NT2/D1 (cell line): ENCODE results near the gene SMAD6.
"Not testable (repeated sequence)": the region's sequence is repeated elsewhere in the genome, so short reads cannot be mapped to it uniquely, and the experiment has no call there.

ENCODE experiments used
- DNase-seq: peaks from one replicate; pipeline ENCODE4 v3.0.0-alpha.2; 2011; ENCODE audit warnings: low read depth, low spot score
- H3K27me3 ChIP-seq: 2 replicates; pipeline ENCODE4 v1.6.0; 2011; ENCODE audit warnings: mild to moderate bottlenecking; ENCODE audit not compliant: insufficient read length, insufficient read depth
- H3K36me3 ChIP-seq: 2 replicates; pipeline ENCODE4 v1.6.1; 2011; ENCODE audit warnings: mild to moderate bottlenecking, low read length, mixed read lengths; ENCODE audit not compliant: insufficient read depth, insufficient read length
- H3K4me1 ChIP-seq: 2 replicates; pipeline ENCODE4 v1.5.1; 2011; ENCODE audit not compliant: insufficient read depth, insufficient read length
- H3K4me3 ChIP-seq: 2 replicates; pipeline ENCODE4 v1.5.1; 2011; ENCODE audit warnings: low read depth; ENCODE audit not compliant: insufficient read length
- H3K9ac ChIP-seq: 2 replicates; pipeline ENCODE4 v1.6.0; 2011; ENCODE audit warnings: low read depth; ENCODE audit not compliant: insufficient read length
- H3K9me3 ChIP-seq: 2 replicates; pipeline ENCODE4 v1.5.1; 2011; ENCODE audit warnings: mild to moderate bottlenecking, low read length; ENCODE audit not compliant: insufficient read depth
- SUZ12 ChIP-seq: IDR thresholded peaks from 2 replicates; pipeline ENCODE4 v1.6.1; 2011; ENCODE audit not compliant: insufficient read length, insufficient read depth; ENCODE audit errors: extremely low read depth
- YY1 ChIP-seq: IDR thresholded peaks from 2 replicates; pipeline ENCODE4 v1.6.1; 2011; ENCODE audit not compliant: insufficient read length, insufficient read depth
- ZNF274 ChIP-seq: IDR thresholded peaks from 2 replicates; pipeline ENCODE4 v1.6.1; 2011; ENCODE audit warnings: mild to moderate bottlenecking, low read depth, low read length

SMAD6 gene

GRCh38 chr15:66755298-66756068 is 53.4 kb downstream of the SMAD6 start:
- H3K9me3 ChIP-seq: peaks cover 28% of the 10 kb centered on the region
- no peak for TF ChIP-seq ZNF274
- TF ChIP-seq SUZ12: no peak
- TF ChIP-seq YY1: no peak
- H3K4me1 ChIP-seq: peaks cover 20% of the 10 kb centered on the region
- no peak overlapping the region for H3K4me3 ChIP-seq
- peaks cover 71% of the 10 kb centered on the region for H3K36me3 ChIP-seq
- peak overlapping the region; percentile 51 for H3K9ac ChIP-seq
- DNase-seq: no peak
- H3K27me3 ChIP-seq: no peaks in the 10 kb centered on the region

- no peaks in the 10 kb centered on the region for H3K27me3 ChIP-seq
- TF ChIP-seq YY1 (no peak), ZNF274 (no peak), SUZ12 (no peak)
- H3K4me3 ChIP-seq: no peak overlapping the region
- H3K9ac ChIP-seq: no peak overlapping the region
- H3K4me1 ChIP-seq: peaks cover 19% of the 10 kb centered on the region
- peaks cover 68% of the 10 kb centered on the region for H3K36me3 ChIP-seq
- DNase-seq: no peak
- H3K9me3 ChIP-seq: peaks cover 28% of the 10 kb centered on the region
Observed at GRCh38 chr15:66756295-66756694, 54.3 kb downstream of the SMAD6 start.

GRCh38 chr15:66757030-66757429 is 55.0 kb downstream of the SMAD6 start:
- Histone ChIP-seq H3K36me3 (peaks cover 61% of the 10 kb centered on the region), H3K27me3 (no peaks in the 10 kb centered on the region), H3K4me1 (peaks cover 16% of the 10 kb centered on the region), H3K4me3 (no peak overlapping the region), H3K9ac (peak overlapping the region; percentile 8), H3K9me3 (peaks cover 28% of the 10 kb centered on the region)
- TF ChIP-seq SUZ12: no peak
- no peak for TF ChIP-seq YY1
- no peak for TF ChIP-seq ZNF274
- no peak for DNase-seq

GRCh38 chr15:66757521-66757920 is 55.5 kb downstream of the SMAD6 start:
- TF ChIP-seq YY1 (no peak), SUZ12 (no peak), ZNF274 (no peak)
- Histone ChIP-seq H3K36me3 (peaks cover 56% of the 10 kb centered on the region), H3K9ac (peak overlapping the region; percentile 47), H3K4me3 (no peak overlapping the region), H3K4me1 (peaks cover 16% of the 10 kb centered on the region), H3K27me3 (no peaks in the 10 kb centered on the region), H3K9me3 (peaks cover 28% of the 10 kb centered on the region)
- no peak for DNase-seq

- not testable (repeated sequence) for H3K9ac ChIP-seq, H3K27me3 ChIP-seq, DNase-seq, H3K4me3 ChIP-seq
- Histone ChIP-seq H3K36me3 (peaks cover 50% of the 10 kb centered on the region), H3K9me3 (peaks cover 26% of the 10 kb centered on the region), H3K4me1 (peaks cover 21% of the 10 kb centered on the region)
Observed at GRCh38 chr15:66758217-66758616, 56.2 kb downstream of the SMAD6 start.

GRCh38 chr15:66758844-66759243 is 56.8 kb downstream of the SMAD6 start:
- no peaks in the 10 kb centered on the region for H3K27me3 ChIP-seq
- DNase-seq: no peak
- peaks cover 21% of the 10 kb centered on the region for H3K4me1 ChIP-seq
- H3K9me3 ChIP-seq: peaks cover 19% of the 10 kb centered on the region
- TF ChIP-seq SUZ12: no peak
- no peak for TF ChIP-seq YY1
- TF ChIP-seq ZNF274: no peak
- no peak overlapping the region for H3K9ac ChIP-seq
- no peak overlapping the region for H3K4me3 ChIP-seq
- peaks cover 43% of the 10 kb centered on the region for H3K36me3 ChIP-seq

GRCh38 chr15:66760097-66760967 is 58.3 kb downstream of the SMAD6 start:
- Histone ChIP-seq H3K9me3 (peaks cover 4% of the 10 kb centered on the region), H3K4me3 (no peak overlapping the region), H3K4me1 (peaks cover 21% of the 10 kb centered on the region), H3K9ac (no peak overlapping the region), H3K36me3 (peaks cover 36% of the 10 kb centered on the region), H3K27me3 (no peaks in the 10 kb centered on the region)
- DNase-seq: no peak
- TF ChIP-seq SUZ12: no peak
- TF ChIP-seq YY1: no peak
- no peak for TF ChIP-seq ZNF274
